GM13976 (cell line): ENCODE data around the gene CYP21A2.
"Not testable (repeated sequence)": the region's sequence is repeated elsewhere in the genome, so short reads cannot be mapped to it uniquely, and the experiment has no call there.

Experiments used
- DNase-seq: peaks from one replicate; pipeline ENCODE4 v3.0.0; 2012; ENCODE audit warnings: low spot score
- in situ Hi-C: fragments of 300-500 bp; cut with MboI; formaldehyde crosslinking; loops from one replicate; pipeline ENCODE4 v1.12.0; 2022; ENCODE audit warnings: low sequenced_read_pairs, mixed read lengths, inconsistent platforms; ENCODE audit not compliant: unreplicated experiment
- TF ChIP-seq, protein P1 (sequence below): IDR thresholded peaks from 2 replicates; pipeline ENCODE4 v1.5.1; 2012; ENCODE audit warnings: borderline replicate concordance, mild to moderate bottlenecking; ENCODE audit not compliant: insufficient read depth; ENCODE audit errors: extremely low read depth, missing control alignments, control extremely low read depth

CYP21A2 gene

DNA sequence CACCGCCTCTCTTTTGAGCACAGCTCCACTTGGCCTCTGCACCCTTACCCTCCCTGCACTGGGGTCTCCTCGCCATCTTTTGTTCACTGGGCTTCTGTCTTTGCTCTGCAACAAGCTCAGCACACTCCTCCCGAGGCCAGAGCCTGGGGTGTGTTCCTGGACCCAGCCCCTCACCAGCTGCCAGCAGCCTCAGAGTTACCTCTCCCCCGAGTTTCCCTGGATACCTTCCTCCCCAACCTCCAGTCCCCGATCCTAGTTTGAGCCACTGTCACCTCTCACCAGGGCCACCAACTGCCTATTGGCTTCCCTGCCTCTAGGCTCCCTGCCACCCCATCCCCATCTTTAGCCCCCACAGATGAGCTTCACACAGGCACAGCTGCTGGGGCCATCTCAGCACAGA is 12.3 kb downstream of the CYP21A2 start:
- in situ Hi-C loops: no loop called here
- TF ChIP-seq, protein P1, sequence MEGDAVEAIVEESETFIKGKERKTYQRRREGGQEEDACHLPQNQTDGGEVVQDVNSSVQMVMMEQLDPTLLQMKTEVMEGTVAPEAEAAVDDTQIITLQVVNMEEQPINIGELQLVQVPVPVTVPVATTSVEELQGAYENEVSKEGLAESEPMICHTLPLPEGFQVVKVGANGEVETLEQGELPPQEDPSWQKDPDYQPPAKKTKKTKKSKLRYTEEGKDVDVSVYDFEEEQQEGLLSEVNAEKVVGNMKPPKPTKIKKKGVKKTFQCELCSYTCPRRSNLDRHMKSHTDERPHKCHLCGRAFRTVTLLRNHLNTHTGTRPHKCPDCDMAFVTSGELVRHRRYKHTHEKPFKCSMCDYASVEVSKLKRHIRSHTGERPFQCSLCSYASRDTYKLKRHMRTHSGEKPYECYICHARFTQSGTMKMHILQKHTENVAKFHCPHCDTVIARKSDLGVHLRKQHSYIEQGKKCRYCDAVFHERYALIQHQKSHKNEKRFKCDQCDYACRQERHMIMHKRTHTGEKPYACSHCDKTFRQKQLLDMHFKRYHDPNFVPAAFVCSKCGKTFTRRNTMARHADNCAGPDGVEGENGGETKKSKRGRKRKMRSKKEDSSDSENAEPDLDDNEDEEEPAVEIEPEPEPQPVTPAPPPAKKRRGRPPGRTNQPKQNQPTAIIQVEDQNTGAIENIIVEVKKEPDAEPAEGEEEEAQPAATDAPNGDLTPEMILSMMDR: no peak
- no peak for DNase-seq

DNA sequence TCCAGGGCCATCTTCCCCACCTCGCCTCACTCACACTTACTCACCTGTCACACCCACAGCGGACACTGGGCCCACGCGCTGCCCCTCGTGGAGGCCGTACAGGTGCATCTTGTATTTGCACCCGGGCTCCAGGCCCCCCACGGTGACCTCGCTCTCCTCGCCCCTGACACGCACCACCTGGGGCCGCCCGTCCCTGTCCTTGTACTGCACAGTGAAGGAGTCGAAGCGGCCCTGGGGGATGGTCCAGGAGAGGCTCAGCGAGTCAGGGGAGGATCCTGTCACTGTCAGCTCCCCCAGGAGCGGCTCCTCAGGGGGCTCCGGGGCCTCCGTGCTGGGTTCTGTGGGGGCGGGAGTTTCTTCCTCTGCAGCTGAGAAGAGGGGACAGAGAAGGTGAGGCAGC is 14.4 kb downstream of the CYP21A2 start:
- DNase-seq, in situ Hi-C loops: not testable (repeated sequence)

DNA sequence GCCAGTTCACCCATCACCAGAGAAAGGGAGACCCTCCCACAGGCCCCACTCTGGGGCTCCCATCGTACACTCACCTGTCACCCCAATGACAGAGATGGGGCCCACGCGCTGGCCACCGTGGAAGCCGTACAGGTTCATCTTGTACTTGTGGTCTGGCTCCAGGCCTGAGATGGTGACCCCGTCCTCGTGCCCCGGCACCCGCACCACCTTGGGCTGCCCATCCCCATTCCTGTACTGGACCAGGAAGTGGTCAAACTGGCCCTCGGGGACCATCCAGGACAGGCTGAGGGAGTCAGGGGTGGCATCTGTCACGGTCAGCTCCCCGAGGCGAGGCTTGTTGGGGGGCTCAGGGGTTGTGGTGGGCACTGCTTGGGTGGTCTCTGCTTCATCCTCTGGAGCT is 15.1 kb downstream of the CYP21A2 start:
- in situ Hi-C loops: not testable (repeated sequence)

DNA sequence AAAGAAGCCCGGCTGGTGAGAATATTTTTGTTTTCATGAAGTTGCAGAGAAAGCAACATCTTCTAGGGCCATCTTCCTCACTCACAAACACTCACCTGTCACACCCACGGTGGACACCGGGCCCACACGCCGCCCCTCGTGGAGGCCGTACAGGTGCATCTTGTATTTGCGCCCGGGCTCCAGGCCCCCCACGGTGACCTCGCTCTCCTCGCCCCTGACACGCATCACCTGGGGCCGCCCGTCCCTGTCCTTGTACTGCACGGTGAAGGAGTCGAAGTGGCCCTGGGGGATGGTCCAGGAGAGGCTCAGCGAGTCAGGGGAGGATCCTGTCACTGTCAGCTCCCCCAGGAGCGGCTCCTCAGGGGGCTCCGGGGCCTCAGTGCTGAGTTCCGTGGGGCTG is 17.5 kb downstream of the CYP21A2 start:
- in situ Hi-C loops, DNase-seq: not testable (repeated sequence)

More for the DNA sequence above, 15.1 kb downstream of the CYP21A2 start:
- not testable (repeated sequence) for DNase-seq

DNA sequence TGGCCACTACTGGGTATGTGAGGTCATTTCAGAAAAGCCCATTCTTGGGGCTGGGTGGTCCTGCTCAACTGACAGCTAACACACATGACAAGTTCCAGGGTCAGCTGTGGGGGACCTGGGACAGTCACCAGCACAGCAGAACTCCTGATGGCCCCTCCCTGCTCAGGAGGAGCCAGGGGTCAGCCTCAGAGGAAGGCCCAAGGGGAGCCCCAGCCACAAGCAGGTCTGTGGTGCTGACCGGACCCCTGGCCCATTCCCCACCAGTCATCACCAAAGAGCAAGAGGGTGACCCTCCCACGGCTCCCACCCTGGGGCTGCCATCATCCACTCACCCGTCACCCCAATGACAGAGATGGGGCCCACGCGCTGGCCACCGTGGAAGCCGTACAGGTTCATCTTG is 18.0 kb downstream of the CYP21A2 start:
- in situ Hi-C loops: no loop called here
- TF ChIP-seq, protein P1: no peak
- DNase-seq: no peak

DNA sequence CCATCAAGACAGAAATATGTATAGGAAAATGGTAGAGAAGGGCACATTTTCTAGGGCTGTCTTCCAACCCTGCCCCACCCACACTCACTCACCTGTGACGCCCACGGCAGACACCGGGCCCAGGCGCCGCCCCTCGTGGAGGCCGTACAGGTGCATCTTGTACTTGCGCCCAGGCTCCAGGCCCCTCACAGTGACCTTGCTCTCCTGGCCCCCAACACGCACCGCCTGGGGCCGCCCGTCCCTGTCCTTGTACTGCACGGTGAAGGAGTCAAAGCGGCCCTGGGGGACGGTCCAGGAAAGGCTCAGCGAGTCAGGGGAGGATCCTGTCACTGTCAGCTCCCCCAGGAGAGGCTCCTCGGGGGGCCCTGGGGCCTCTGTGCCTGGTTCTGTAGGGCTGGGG is 19.8 kb downstream of the CYP21A2 start:
- in situ Hi-C loops: no loop called here

DNA sequence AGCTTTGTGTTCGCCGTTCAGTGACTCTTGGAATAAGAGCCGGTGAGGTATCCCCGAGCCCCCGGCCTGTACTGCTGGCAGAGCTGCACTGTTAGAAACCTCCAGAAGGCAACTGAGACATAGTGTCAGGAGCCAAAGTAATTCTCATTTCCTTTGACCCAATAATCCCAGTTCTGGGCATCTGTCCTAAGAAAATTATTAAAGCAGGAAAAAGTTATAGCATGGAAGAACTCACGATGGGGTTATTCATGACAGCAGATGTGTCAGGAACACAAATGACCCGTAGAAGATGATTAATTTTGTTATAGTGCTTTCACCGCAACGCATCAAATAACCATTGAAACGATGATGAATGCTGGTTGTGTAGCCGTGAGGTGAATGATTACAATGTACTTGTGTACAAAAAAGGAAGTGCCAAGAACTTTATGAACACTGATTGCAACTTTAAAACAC is 20.3 kb downstream of the CYP21A2 start:
- in situ Hi-C loops: no loop called here
- DNase-seq: no peak
- TF ChIP-seq, protein P1: no peak

More for the DNA sequence above, 19.8 kb downstream of the CYP21A2 start:
- TF ChIP-seq, protein P1: no peak
- no peak for DNase-seq

DNA sequence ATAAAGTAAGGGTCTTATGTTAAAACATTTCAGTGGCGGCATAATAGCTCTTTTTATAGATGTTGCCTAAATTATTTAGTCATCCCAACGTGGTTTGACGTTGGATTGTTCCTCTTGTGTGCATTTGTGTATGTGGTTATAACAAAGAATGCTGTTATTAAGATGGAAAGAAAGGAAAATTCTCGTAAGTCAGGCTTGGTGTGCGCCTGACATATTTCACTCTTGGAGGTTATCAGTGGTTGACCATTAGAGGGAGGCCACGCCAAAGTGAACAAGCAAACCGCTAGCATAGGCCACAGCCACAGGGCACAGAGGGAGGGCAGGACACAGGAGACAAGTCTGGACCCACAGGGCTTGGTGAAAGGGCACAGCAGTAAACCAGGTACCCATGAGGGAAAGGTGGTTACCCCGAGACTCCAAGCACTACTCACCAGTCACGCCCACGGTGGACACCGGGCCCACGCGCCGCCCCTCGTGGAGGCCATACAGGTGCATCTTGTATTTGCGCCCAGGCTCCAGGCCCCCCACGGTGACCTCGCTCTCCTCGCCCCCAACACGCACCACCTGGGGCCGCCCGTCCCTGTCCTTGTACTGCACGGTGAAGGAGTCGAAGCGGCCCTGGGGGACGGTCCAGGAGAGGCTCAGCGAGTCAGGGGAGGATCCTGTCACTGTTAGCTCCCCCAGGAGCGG is 22.9 kb downstream of the CYP21A2 start:
- in situ Hi-C loops: no loop called here
- no peak for DNase-seq
- TF ChIP-seq, protein P1: no peak
